HEK293 (cell line): ENCODE data around the gene ARSH.

Experiments
- CTCF ChIA-PET: fragments of 350-600 bp; formaldehyde crosslinking; extraction: SDS; loops from one replicate; lab custom pipeline; 2021; ENCODE audit warnings: antibody characterized with exemption; lab: Yijun Ruan, JAX
- POLR2A ChIA-PET: fragments of 300-600 bp; formaldehyde crosslinking; extraction: SDS; loops from one replicate; lab custom pipeline; 2020; ENCODE audit warnings: antibody characterized with exemption, inconsistent platforms; lab: Yijun Ruan, JAX
- H3K27ac ChIP-seq: fragments of 200-500 bp; sonication (Bioruptor generic); 2 replicates; pipeline ENCODE4 v1.5.1; 2014; ENCODE audit warnings: low read depth, low read length, control low read depth, inconsistent platforms; ENCODE audit errors: extremely low read depth
- H3K36me3 ChIP-seq, 2 experiments: fragments of 200-500 bp in 1 of 2; sonication (Bioruptor generic) in 1 of 2; 1 replicate in 1 of 2; 2 replicates in 1 of 2; pipeline ENCODE4 v1.5.1; 2014 to 2017; ENCODE audit warnings: inconsistent platforms in 2 of 2, low read length in 2 of 2; ENCODE audit not compliant: control insufficient read depth in 2 of 2, insufficient read depth in 1 of 2
- H3K4me1 ChIP-seq: fragments of 200-500 bp; sonication (Bioruptor generic); 2 replicates; pipeline ENCODE4 v1.5.1; 2014; ENCODE audit warnings: mild to moderate bottlenecking, low read length, inconsistent platforms; ENCODE audit not compliant: control insufficient read depth, insufficient read depth
- H3K4me3 ChIP-seq: 2 replicates; pipeline ENCODE4 v1.5.1; 2011; ENCODE audit warnings: low read depth, mild to moderate bottlenecking, control low read depth, low read length, moderate library complexity
- H3K9me3 ChIP-seq: fragments of 200-500 bp; sonication (Bioruptor generic); 2 replicates; pipeline ENCODE4 v1.5.1; 2014; ENCODE audit warnings: low read depth, low read length, inconsistent platforms; ENCODE audit not compliant: control insufficient read depth, insufficient read depth
- EGR2 ChIP-seq: fragments of 450-650 bp; formaldehyde crosslinking; IDR thresholded peaks from 2 replicates; pipeline ENCODE4 v1.5.1; 2016; ENCODE audit warnings: low read depth, missing biosample characterization, missing genetic modification characterization
- GLI4 ChIP-seq: fragments of 450-650 bp; formaldehyde crosslinking; IDR thresholded peaks from 2 replicates; pipeline ENCODE4 v1.5.1; 2016; ENCODE audit warnings: missing biosample characterization, missing genetic modification characterization
- IKZF3 ChIP-seq: fragments of 450-650 bp; IDR thresholded peaks from 2 replicates; pipeline ENCODE4 v1.5.0; 2018; ENCODE audit warnings: missing biosample characterization, mild to moderate bottlenecking, missing genetic modification characterization, moderate library complexity
- KLF1 ChIP-seq: fragments of 450-650 bp; formaldehyde crosslinking; IDR thresholded peaks from 2 replicates; pipeline ENCODE4 v1.5.1; 2016; ENCODE audit warnings: missing biosample characterization, missing genetic modification characterization
- KLF8 ChIP-seq: fragments of 450-650 bp; formaldehyde crosslinking; IDR thresholded peaks from 2 replicates; pipeline ENCODE4 v1.5.1; 2016; ENCODE audit warnings: missing biosample characterization, missing genetic modification characterization
- PRDM10 ChIP-seq: fragments of 450-650 bp; formaldehyde crosslinking; IDR thresholded peaks from 2 replicates; pipeline ENCODE4 v1.5.1; 2016; ENCODE audit warnings: missing biosample characterization, missing genetic modification characterization
- SCRT1 ChIP-seq: fragments of 450-650 bp; formaldehyde crosslinking; IDR thresholded peaks from 2 replicates; pipeline ENCODE4 v1.5.1; 2016; ENCODE audit warnings: missing biosample characterization, missing genetic modification characterization, borderline replicate concordance
- TCF7L2 ChIP-seq: IDR thresholded peaks from 2 replicates; pipeline ENCODE4 v1.6.1; 2011; ENCODE audit warnings: low read depth, mild to moderate bottlenecking, inconsistent platforms, low read length, moderate library complexity, borderline replicate concordance
- ZIC2 ChIP-seq: fragments of 450-650 bp; formaldehyde crosslinking; IDR thresholded peaks from 2 replicates; pipeline ENCODE4 v1.5.1; 2016; ENCODE audit warnings: missing biosample characterization, missing genetic modification characterization
- ZNF138 ChIP-seq: fragments of 450-650 bp; formaldehyde crosslinking; IDR thresholded peaks from 2 replicates; pipeline ENCODE4 v1.5.1; 2016; ENCODE audit warnings: missing biosample characterization, missing genetic modification characterization, borderline replicate concordance
- ZNF19 ChIP-seq: fragments of 450-650 bp; formaldehyde crosslinking; IDR thresholded peaks from 2 replicates; pipeline ENCODE4; 2016; ENCODE audit warnings: missing biosample characterization, missing genetic modification characterization, low read depth
- ZNF354C ChIP-seq: fragments of 450-650 bp; formaldehyde crosslinking; IDR thresholded peaks from 2 replicates; pipeline ENCODE4 v1.5.1; 2016; ENCODE audit warnings: missing biosample characterization, missing genetic modification characterization, low read depth, borderline replicate concordance
- ZNF391 ChIP-seq: fragments of 450-650 bp; formaldehyde crosslinking; IDR thresholded peaks from 2 replicates; pipeline ENCODE4 v1.5.1; 2016; ENCODE audit warnings: low read depth, missing biosample characterization, missing genetic modification characterization, borderline replicate concordance
- ZNF585B ChIP-seq: fragments of 450-650 bp; formaldehyde crosslinking; IDR thresholded peaks from 2 replicates; pipeline ENCODE4 v1.5.1; 2016; ENCODE audit warnings: missing biosample characterization, missing genetic modification characterization
- TF ChIP-seq, protein P1 (sequence below): fragments of 450-650 bp; formaldehyde crosslinking; IDR thresholded peaks from 2 replicates; pipeline ENCODE4 v1.5.1; 2016; ENCODE audit warnings: missing biosample characterization, missing genetic modification characterization
- TF ChIP-seq, protein P2 (sequence below): fragments of 450-650 bp; formaldehyde crosslinking; IDR thresholded peaks from 2 replicates; pipeline ENCODE4 v1.5.1; 2016; ENCODE audit warnings: missing biosample characterization, missing genetic modification characterization
- TF ChIP-seq, protein P3 (sequence below): fragments of 450-650 bp; formaldehyde crosslinking; IDR thresholded peaks from 2 replicates; pipeline ENCODE4 v1.5.1; 2016; ENCODE audit warnings: missing biosample characterization, missing genetic modification characterization
- TF ChIP-seq, protein P4 (sequence below): fragments of 450-650 bp; formaldehyde crosslinking; IDR thresholded peaks from 2 replicates; pipeline ENCODE4 v1.5.1; 2016; ENCODE audit warnings: missing biosample characterization, missing genetic modification characterization, borderline replicate concordance

The ARSH gene

GRCh38 chrX:2960861-2961515 is 45.4 kb upstream of the ARSH start:
- no peak overlapping the region for H3K4me3 ChIP-seq
- H3K4me1 ChIP-seq, result no peaks in the 10 kb centered on the region
- ChIA-PET CTCF (no interaction called here), POLR2A (no interaction called here)
- H3K27ac ChIP-seq, result no peak overlapping the region
- no peak for TF ChIP-seq ZNF138
- no peak for TF ChIP-seq ZNF585B (tag by site-specific recombination)
- TF ChIP-seq PRDM10 (tag by site-specific recombination), result no peak
- no peak for TF ChIP-seq KLF8 (tag by site-specific recombination)
- TF ChIP-seq SCRT1 (tag by site-specific recombination), result no peak
- TF ChIP-seq GLI4, result no peak
- TF ChIP-seq TCF7L2, result no peak
- no peak for TF ChIP-seq ZIC2 (tag by site-specific recombination)
- TF ChIP-seq, protein P1, sequence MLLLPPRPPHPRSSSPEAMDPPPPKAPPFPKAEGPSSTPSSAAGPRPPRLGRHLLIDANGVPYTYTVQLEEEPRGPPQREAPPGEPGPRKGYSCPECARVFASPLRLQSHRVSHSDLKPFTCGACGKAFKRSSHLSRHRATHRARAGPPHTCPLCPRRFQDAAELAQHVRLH, result no peak
- no peak for TF ChIP-seq KLF1 (tag by site-specific recombination)
- TF ChIP-seq ZNF354C (tag by site-specific recombination), result no peak
- TF ChIP-seq, protein P2, sequence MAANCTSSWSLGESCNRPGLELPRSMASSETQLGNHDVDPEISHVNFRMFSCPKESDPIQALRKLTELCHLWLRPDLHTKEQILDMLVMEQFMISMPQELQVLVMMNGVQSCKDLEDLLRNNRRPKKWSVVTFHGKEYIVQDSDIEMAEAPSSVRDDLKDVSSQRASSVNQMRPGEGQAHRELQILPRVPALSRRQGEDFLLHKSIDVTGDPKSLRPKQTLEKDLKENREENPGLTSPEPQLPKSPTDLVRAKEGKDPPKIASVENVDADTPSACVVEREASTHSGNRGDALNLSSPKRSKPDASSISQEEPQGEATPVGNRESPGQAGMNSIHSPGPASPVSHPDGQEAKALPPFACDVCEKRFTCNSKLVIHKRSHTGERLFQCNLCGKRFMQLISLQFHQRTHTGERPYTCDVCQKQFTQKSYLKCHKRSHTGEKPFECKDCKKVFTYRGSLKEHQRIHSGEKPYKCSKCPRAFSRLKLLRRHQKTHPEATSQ (tag by site-specific recombination), result no peak
- TF ChIP-seq, protein P3, sequence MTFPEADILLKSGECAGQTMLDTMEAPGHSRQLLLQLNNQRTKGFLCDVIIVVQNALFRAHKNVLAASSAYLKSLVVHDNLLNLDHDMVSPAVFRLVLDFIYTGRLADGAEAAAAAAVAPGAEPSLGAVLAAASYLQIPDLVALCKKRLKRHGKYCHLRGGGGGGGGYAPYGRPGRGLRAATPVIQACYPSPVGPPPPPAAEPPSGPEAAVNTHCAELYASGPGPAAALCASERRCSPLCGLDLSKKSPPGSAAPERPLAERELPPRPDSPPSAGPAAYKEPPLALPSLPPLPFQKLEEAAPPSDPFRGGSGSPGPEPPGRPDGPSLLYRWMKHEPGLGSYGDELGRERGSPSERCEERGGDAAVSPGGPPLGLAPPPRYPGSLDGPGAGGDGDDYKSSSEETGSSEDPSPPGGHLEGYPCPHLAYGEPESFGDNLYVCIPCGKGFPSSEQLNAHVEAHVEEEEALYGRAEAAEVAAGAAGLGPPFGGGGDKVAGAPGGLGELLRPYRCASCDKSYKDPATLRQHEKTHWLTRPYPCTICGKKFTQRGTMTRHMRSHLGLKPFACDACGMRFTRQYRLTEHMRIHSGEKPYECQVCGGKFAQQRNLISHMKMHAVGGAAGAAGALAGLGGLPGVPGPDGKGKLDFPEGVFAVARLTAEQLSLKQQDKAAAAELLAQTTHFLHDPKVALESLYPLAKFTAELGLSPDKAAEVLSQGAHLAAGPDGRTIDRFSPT, result no peak
- no peak for TF ChIP-seq EGR2 (tag by site-specific recombination)
- TF ChIP-seq, protein P4, sequence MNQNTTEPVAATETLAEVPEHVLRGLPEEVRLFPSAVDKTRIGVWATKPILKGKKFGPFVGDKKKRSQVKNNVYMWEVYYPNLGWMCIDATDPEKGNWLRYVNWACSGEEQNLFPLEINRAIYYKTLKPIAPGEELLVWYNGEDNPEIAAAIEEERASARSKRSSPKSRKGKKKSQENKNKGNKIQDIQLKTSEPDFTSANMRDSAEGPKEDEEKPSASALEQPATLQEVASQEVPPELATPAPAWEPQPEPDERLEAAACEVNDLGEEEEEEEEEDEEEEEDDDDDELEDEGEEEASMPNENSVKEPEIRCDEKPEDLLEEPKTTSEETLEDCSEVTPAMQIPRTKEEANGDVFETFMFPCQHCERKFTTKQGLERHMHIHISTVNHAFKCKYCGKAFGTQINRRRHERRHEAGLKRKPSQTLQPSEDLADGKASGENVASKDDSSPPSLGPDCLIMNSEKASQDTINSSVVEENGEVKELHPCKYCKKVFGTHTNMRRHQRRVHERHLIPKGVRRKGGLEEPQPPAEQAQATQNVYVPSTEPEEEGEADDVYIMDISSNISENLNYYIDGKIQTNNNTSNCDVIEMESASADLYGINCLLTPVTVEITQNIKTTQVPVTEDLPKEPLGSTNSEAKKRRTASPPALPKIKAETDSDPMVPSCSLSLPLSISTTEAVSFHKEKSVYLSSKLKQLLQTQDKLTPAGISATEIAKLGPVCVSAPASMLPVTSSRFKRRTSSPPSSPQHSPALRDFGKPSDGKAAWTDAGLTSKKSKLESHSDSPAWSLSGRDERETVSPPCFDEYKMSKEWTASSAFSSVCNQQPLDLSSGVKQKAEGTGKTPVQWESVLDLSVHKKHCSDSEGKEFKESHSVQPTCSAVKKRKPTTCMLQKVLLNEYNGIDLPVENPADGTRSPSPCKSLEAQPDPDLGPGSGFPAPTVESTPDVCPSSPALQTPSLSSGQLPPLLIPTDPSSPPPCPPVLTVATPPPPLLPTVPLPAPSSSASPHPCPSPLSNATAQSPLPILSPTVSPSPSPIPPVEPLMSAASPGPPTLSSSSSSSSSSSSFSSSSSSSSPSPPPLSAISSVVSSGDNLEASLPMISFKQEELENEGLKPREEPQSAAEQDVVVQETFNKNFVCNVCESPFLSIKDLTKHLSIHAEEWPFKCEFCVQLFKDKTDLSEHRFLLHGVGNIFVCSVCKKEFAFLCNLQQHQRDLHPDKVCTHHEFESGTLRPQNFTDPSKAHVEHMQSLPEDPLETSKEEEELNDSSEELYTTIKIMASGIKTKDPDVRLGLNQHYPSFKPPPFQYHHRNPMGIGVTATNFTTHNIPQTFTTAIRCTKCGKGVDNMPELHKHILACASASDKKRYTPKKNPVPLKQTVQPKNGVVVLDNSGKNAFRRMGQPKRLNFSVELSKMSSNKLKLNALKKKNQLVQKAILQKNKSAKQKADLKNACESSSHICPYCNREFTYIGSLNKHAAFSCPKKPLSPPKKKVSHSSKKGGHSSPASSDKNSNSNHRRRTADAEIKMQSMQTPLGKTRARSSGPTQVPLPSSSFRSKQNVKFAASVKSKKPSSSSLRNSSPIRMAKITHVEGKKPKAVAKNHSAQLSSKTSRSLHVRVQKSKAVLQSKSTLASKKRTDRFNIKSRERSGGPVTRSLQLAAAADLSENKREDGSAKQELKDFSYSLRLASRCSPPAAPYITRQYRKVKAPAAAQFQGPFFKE (tag by site-specific recombination), result no peak
- no peak for TF ChIP-seq ZNF19
- no peak for TF ChIP-seq ZNF391 (tag by site-specific recombination)
- no peak for TF ChIP-seq IKZF3
- no peaks in the 10 kb centered on the region for H3K9me3 ChIP-seq
- H3K36me3 ChIP-seq, result no peaks in the 10 kb centered on the region
